H1 (cell line): Measurements from ENCODE around the gene PARD3. TPM values are rescaled to one million over a fixed set of nuclear protein-coding genes. Genes with fewer than 3 reads are reported as not detected.

Source experiments
- CTCF ChIA-PET: fragments of 300-600 bp; sonication (Branson Sonifier 250); formaldehyde crosslinking; loops from one replicate; lab custom pipeline; 2021; ENCODE audit not compliant: partially characterized antibody; lab: Charles Lee
- POLR2A ChIA-PET: fragments of 300-600 bp; sonication (Branson Sonifier 250); formaldehyde crosslinking; loops from one replicate; lab custom pipeline; 2021; ENCODE audit warnings: inconsistent platforms; ENCODE audit not compliant: partially characterized antibody; lab: Charles Lee
- DNase-seq, 2 experiments: peaks; one replicate each; pipeline versions ENCODE4 v3.0.0 to v3.0.0-alpha.2; 2010 to 2022; ENCODE audit warnings: low spot score in 2 of 2, low read depth in 1 of 2, mixed read lengths in 1 of 2
- FAIRE-seq: peaks from 2 replicates; lab custom pipeline; 2011; peaks lifted over from hg19 to GRCh38; lab: Jason Lieb, UNC
- H2AFZ ChIP-seq: 2 replicates; pipeline ENCODE4 v1.8.1; 2012; ENCODE audit warnings: low read length, inconsistent platforms
- H2AK5ac ChIP-seq: 2 replicates; pipeline ENCODE4 v1.6.1; 2013; ENCODE audit warnings: low read depth, low read length
- H2BK120ac ChIP-seq: replicated peaks from 2 replicates; pipeline ENCODE3; 2013; ENCODE audit warnings: low read depth, low read length, inconsistent platforms
- H2BK12ac ChIP-seq: 2 replicates; pipeline ENCODE4 v1.6.1; 2013; ENCODE audit warnings: low read depth, low read length
- H2BK15ac ChIP-seq: 2 replicates; pipeline ENCODE4 v1.6.1; 2013; ENCODE audit warnings: low read length
- H2BK20ac ChIP-seq: 2 replicates; pipeline ENCODE4 v1.6.1; 2013; ENCODE audit warnings: low read length
- H2BK5ac ChIP-seq: 2 replicates; pipeline ENCODE4 v1.6.1; 2013; ENCODE audit warnings: low read depth, low read length
- H3K14ac ChIP-seq: 2 replicates; pipeline ENCODE4 v1.6.1; 2013; ENCODE audit warnings: inconsistent platforms; ENCODE audit not compliant: insufficient read length
- H3K18ac ChIP-seq: 2 replicates; pipeline ENCODE4 v1.6.1; 2013; ENCODE audit warnings: low read length; ENCODE audit errors: extremely low read depth
- H3K23ac ChIP-seq: 2 replicates; pipeline ENCODE4 v1.6.1; 2013; ENCODE audit warnings: inconsistent platforms; ENCODE audit not compliant: insufficient read length
- H3K23me2 ChIP-seq: 2 replicates; pipeline ENCODE4 v1.6.1; 2013; ENCODE audit warnings: low read depth, low read length
- H3K27ac ChIP-seq: 2 replicates; pipeline ENCODE4 v1.6.1; 2011; ENCODE audit warnings: low read depth, low read length, inconsistent platforms
- H3K27me3 ChIP-seq, 4 experiments: replicated peaks in 1 of 4; 1 replicate in 1 of 4; 2 replicates in 3 of 4; pipeline versions ENCODE4 v1.6.1 to v1.8.1; 2011 to 2013; ENCODE audit warnings: low read length in 3 of 4, mild to moderate bottlenecking in 3 of 4, inconsistent platforms in 2 of 4, mixed read lengths in 2 of 4, moderate library complexity in 1 of 4; ENCODE audit not compliant: control insufficient read depth in 3 of 4, insufficient read depth in 3 of 4; ENCODE audit errors: extremely low read depth in 1 of 4
- H3K36me3 ChIP-seq, 4 experiments: 2 replicates each; pipeline versions ENCODE4 v1.6.1 to v1.8.1; 2011 to 2013; ENCODE audit warnings: mild to moderate bottlenecking in 4 of 4, low read length in 3 of 4, moderate library complexity in 2 of 4, control low read depth in 1 of 4, inconsistent platforms in 1 of 4; ENCODE audit not compliant: insufficient read depth in 4 of 4, control insufficient read depth in 2 of 4
- H3K4ac ChIP-seq: replicated peaks from 2 replicates; pipeline ENCODE3; 2013; ENCODE audit warnings: low read length, low read depth, mixed read lengths, inconsistent platforms; ENCODE audit not compliant: insufficient read length
- H3K4me1 ChIP-seq, 4 experiments: replicated peaks in 1 of 4; 1 replicate in 1 of 4; 2 replicates in 3 of 4; pipeline versions ENCODE4 v1.6.1 to v1.8.1; 2011 to 2013; ENCODE audit warnings: low read length in 3 of 4, inconsistent platforms in 2 of 4, mixed read lengths in 1 of 4; ENCODE audit not compliant: insufficient read depth in 4 of 4, control insufficient read depth in 3 of 4
- H3K4me2 ChIP-seq, 2 experiments: 2 replicates each; pipeline versions ENCODE4 v1.6.1 to v1.8.1; 2011 to 2013; ENCODE audit warnings: low read depth in 2 of 2, low read length in 2 of 2, control low read depth in 1 of 2, inconsistent platforms in 1 of 2, mild to moderate bottlenecking in 1 of 2; ENCODE audit not compliant: insufficient read depth in 1 of 2
- H3K4me3 ChIP-seq, 4 experiments: fragments of 200-600, 300-600 bp in 1 of 4; sonication (generic), shearing (Covaris generic), sonication (Bioruptor Twin) in 1 of 4; 2 replicates each; pipeline versions ENCODE4 v1.5.1 to v1.8.1; 2011 to 2016; ENCODE audit warnings: low read length in 4 of 4, low read depth in 3 of 4, control low read depth in 2 of 4, inconsistent platforms in 2 of 4, mild to moderate bottlenecking in 2 of 4, mixed read lengths in 1 of 4, moderate library complexity in 1 of 4; ENCODE audit not compliant: insufficient read depth in 2 of 4; ENCODE audit errors: extremely low read depth in 1 of 4
- H3K56ac ChIP-seq: replicated peaks from 2 replicates; pipeline ENCODE3; 2013; ENCODE audit warnings: low read depth, mild to moderate bottlenecking, mixed read lengths, low read length, inconsistent platforms; ENCODE audit not compliant: insufficient read length
- H3K79me1 ChIP-seq: 2 replicates; pipeline ENCODE4 v1.6.1; 2013; ENCODE audit warnings: low read depth, low read length, control low read depth
- H3K79me2 ChIP-seq, 2 experiments: 2 replicates each; pipeline versions ENCODE4 v1.6.1 to v1.8.1; 2012 to 2013; ENCODE audit warnings: low read length in 2 of 2, mild to moderate bottlenecking in 2 of 2, inconsistent platforms in 1 of 2; ENCODE audit not compliant: insufficient read depth in 2 of 2, control insufficient read depth in 1 of 2
- H3K9ac ChIP-seq, 4 experiments: replicated peaks in 1 of 4; 1 replicate in 1 of 4; 2 replicates in 3 of 4; pipeline versions ENCODE4 v1.6.1 to v1.8.1; 2011 to 2013; ENCODE audit warnings: low read depth in 3 of 4, low read length in 3 of 4, control low read depth in 2 of 4, mild to moderate bottlenecking in 2 of 4, moderate library complexity in 2 of 4, inconsistent platforms in 1 of 4; ENCODE audit errors: extremely low read depth in 1 of 4
- H3K9me3 ChIP-seq, 2 experiments: 2 replicates each; pipeline versions ENCODE4 v1.6.1 to v1.8.1; 2012 to 2013; ENCODE audit warnings: mild to moderate bottlenecking in 2 of 2, moderate library complexity in 2 of 2, control low read depth in 1 of 2, inconsistent platforms in 1 of 2, low read depth in 1 of 2, low read length in 1 of 2, mixed read lengths in 1 of 2; ENCODE audit not compliant: insufficient read depth in 2 of 2
- H4K20me1 ChIP-seq, 2 experiments: replicated peaks in 1 of 2; 2 replicates each; pipeline versions ENCODE3 to v1.8.1; 2011 to 2013; ENCODE audit warnings: inconsistent platforms in 2 of 2, low read length in 2 of 2, mild to moderate bottlenecking in 1 of 2; ENCODE audit not compliant: insufficient read depth in 2 of 2, control insufficient read depth in 1 of 2
- H4K5ac ChIP-seq: 2 replicates; pipeline ENCODE4 v1.6.1; 2013; ENCODE audit warnings: low read length, low read depth, mixed read lengths, inconsistent platforms; ENCODE audit not compliant: insufficient read length
- H4K8ac ChIP-seq: 2 replicates; pipeline ENCODE4 v1.8.0; 2013; ENCODE audit warnings: mild to moderate bottlenecking, moderate library complexity, low read length, inconsistent platforms; ENCODE audit not compliant: insufficient read depth; ENCODE audit errors: extremely low read depth
- H4K91ac ChIP-seq: replicated peaks from 2 replicates; pipeline ENCODE3; 2013; ENCODE audit warnings: low read length, mixed read lengths, inconsistent platforms; ENCODE audit not compliant: insufficient read length
- EZH2 ChIP-seq: fragments of 200-600 bp; sonication (generic); IDR thresholded peaks from 2 replicates; pipeline ENCODE4 v1.7.1; 2012; ENCODE audit warnings: low read depth, mild to moderate bottlenecking, moderate library complexity, low read length, inconsistent platforms; ENCODE audit not compliant: severe bottlenecking
- KDM1A ChIP-seq: fragments of 200-600, 300-600 bp; sonication (generic); IDR thresholded peaks from 2 replicates; pipeline ENCODE4 v1.7.1; 2016; ENCODE audit warnings: mild to moderate bottlenecking, low read length, borderline replicate concordance
- NANOG ChIP-seq: IDR thresholded peaks from 2 replicates; pipeline ENCODE4 v1.6.1; 2011; ENCODE audit warnings: low read length, low read depth, mild to moderate bottlenecking, inconsistent platforms; ENCODE audit not compliant: insufficient read depth, poor library complexity, severe bottlenecking
- SIX5 ChIP-seq: IDR thresholded peaks from 2 replicates; pipeline ENCODE4 v1.6.1; 2011; ENCODE audit warnings: mild to moderate bottlenecking, low read depth, low read length
- SP4 ChIP-seq: IDR thresholded peaks from 2 replicates; pipeline ENCODE4 v1.6.1; 2012; ENCODE audit warnings: low read length, inconsistent platforms
- TBP ChIP-seq: IDR thresholded peaks from 2 replicates; pipeline ENCODE4 v1.6.1; 2011; ENCODE audit warnings: low read depth, low read length, improper control_type of control experiment
- TCF12 ChIP-seq: IDR thresholded peaks from 2 replicates; pipeline ENCODE4 v1.6.1; 2011; ENCODE audit warnings: low read depth, mild to moderate bottlenecking, low read length
- WGBS, 2 experiments: shearing (Covaris generic) in 1 of 2; methylation state at CpG; one replicate each; pipeline versions ENCODE4 v1.1.6 to v1.1.7; 2013 to 2015; ENCODE audit warnings: low lambda C conversion rate in 2 of 2, mixed read lengths in 2 of 2, inconsistent platforms in 1 of 2, low coverage in 1 of 2, missing lambda C conversion rate in 1 of 2; ENCODE audit not compliant: insufficient replicate concordance in 2 of 2, insufficient coverage in 1 of 2, insufficient read length in 1 of 2; ENCODE audit errors: extremely low coverage in 1 of 2, missing lambda C conversion rate in 1 of 2; 5-methylcytosine and 5-hydroxymethylcytosine counted together
- polyA plus RNA-seq, 7 experiments: library from polyadenylated mRNA; depleted of rRNA in 3 of 7; stranded (reverse) in 5 of 7; unstranded in 2 of 7; fragments of >200 nt in 5 of 7; fragments of 200-250 nt in 2 of 7; gene quantifications; 1 replicate in 5 of 7; 2 replicates in 1 of 7; 4 replicates in 1 of 7; pipeline versions ENCODE4 v1.2.1 to v1.2.3, GENCODE V29; 2011 to 2013; ENCODE audit warnings: missing spikeins in 2 of 7, mixed read lengths in 2 of 7
- total RNA-seq: library from RNA; stranded (reverse); fragmentation: NEBNext Ultra II Directional; extraction: Animal tissue kit (Norgen Biotek cat#: 25700); gene quantifications from 2 replicates; pipeline ENCODE4 v1.2.1, GENCODE V29; 2021

Gene PARD3
- total and polyA plus RNA-seq, 2 of the 8 experiments (the other 6 are each of a cell fraction or from before 2014, with no cell fraction given) = 19.7 to 49.1 TPM

GRCh38 chr10:34489411-34489810 lies 325.7 kb downstream of the PARD3 start:
- 84% methylated on average over 3 of the region's 3 CpGs; no CpG with 5 or more reads in 1 of the 2 experiments for WGBS, 2 experiments
- POLR2A ChIA-PET = interaction anchor here (0.7 kb wide), 1 partner anchor 154 kb away, joined by 3 read pairs; no protein-coding TSS in a partner anchor
- no peak overlapping the region for H2AFZ ChIP-seq

More at GRCh38 chr10:34489411-34489810, 325.7 kb downstream of the PARD3 start:
- Histone ChIP-seq H4K20me1 (peaks cover 0 to 3% of the 10 kb centered on the region in 2 experiments), H3K4me3 (no peak overlapping the region), H2BK12ac (no peak overlapping the region), H3K4me2 (no peak overlapping the region), H3K18ac (no peak overlapping the region), H3K27me3 (no peaks in the 10 kb centered on the region), H3K23ac (no peak overlapping the region), H3K4me1 (peaks cover 2 to 6% (median 3%) of the 10 kb centered on the region in 4 experiments; a peak in 6 of 7 replicates), H2BK5ac (no peak overlapping the region), H3K79me1 (peaks cover 1% of the 10 kb centered on the region; the same call in 1 of the 2 replicates), H3K79me2 (no peaks in the 10 kb centered on the region), H3K56ac (no peak overlapping the region), H2BK20ac (no peak overlapping the region), H2AK5ac (no peak overlapping the region), H4K91ac (no peak overlapping the region), H3K9ac (no peak overlapping the region), H3K23me2 (no peaks in the 10 kb centered on the region), H4K8ac (no peak overlapping the region), H4K5ac (no peak overlapping the region), H3K4ac (no peak overlapping the region), H3K27ac (no peak overlapping the region), H2BK15ac (no peak overlapping the region), H3K14ac (no peak overlapping the region), H2BK120ac (no peak overlapping the region), H3K9me3 (no peaks in the 10 kb centered on the region), H3K36me3 (no peaks in the 10 kb centered on the region)
- CTCF ChIA-PET = interaction anchor here (0.8 to 1.4 kb wide), 2 partner anchors 33 to 149 kb away, joined by 3 to 4 read pairs; no protein-coding TSS in a partner anchor
- TF ChIP-seq TBP (no peak), TCF12 (no peak), NANOG (no peak), SIX5 (no peak), EZH2 (no peak), SP4 (no peak), KDM1A (no peak)
- no peak for DNase-seq
- FAIRE-seq = no peak
